Epithelial cell of umbilical artery (primary cell): ENCODE measurements around the gene ZNF667. TPM values are rescaled to one million over a fixed set of nuclear protein-coding genes. Genes with fewer than 3 reads are reported as not detected.

Source experiments
- total RNA-seq: library from RNA; depleted of rRNA; stranded (reverse); fragments of >200 nt; gene quantifications from 2 replicates; pipeline ENCODE4 v1.2.3, GENCODE V29; 2014

Gene ZNF667
- total RNA-seq = 1.6 and 1.8 TPM in 2 replicates

DNA sequence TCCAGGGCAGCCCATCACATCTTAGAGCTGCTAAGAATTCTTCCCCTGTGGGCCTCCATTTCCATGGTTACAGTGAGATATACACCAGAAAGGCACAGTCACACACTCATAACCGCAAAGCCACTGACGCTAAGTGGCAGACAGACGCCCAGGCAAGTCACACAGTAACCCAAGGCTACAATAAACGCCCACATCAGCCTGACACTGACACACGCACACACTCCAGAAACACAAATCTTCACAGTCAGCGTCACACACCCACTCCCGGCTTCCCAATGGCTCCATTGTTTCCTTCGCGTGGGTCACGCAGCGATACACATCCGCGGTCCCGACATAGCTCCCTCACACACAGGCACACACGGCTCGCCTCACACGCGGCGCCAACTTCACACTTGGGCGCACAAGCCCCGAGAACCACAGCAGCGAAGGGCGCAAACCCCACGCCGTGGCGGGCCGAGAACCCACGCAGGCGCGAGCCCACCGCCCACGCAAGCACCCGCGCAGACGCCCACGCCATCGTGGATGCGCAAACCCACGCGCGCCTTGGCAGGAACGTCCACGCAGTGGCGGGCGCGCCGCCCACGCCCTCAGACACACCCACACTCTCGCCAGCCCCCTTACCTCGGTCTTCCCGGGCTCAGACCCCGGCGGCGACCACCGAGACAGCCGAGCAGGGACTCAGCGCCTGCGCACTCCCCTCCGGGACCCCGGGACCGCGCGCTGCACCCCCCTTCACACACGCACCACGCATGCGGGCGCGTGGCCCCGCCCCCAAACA lies at the start of gene ZNF667:
ZNF667 (minus strand) TSS at position 695 of the 778 bp plus-strand sequence. CDS start 14,975 bp downstream, outside the sequence.

GRCh38 chr19:56507446-56508289 lies 30.5 kb upstream of the ZNF667 start, which contains the start of gene ZNF471:
ZNF471 (plus strand) TSS chr19:56507855; CDS start chr19:56511572, 3,717 bp downstream.

GRCh38 chr19:56403764-56404704 lies 73.1 kb downstream of the ZNF667 start, which contains the start of gene ZNF583:
ZNF583 (plus strand) TSS chr19:56404332; CDS start chr19:56407115, 2,783 bp downstream.

DNA sequence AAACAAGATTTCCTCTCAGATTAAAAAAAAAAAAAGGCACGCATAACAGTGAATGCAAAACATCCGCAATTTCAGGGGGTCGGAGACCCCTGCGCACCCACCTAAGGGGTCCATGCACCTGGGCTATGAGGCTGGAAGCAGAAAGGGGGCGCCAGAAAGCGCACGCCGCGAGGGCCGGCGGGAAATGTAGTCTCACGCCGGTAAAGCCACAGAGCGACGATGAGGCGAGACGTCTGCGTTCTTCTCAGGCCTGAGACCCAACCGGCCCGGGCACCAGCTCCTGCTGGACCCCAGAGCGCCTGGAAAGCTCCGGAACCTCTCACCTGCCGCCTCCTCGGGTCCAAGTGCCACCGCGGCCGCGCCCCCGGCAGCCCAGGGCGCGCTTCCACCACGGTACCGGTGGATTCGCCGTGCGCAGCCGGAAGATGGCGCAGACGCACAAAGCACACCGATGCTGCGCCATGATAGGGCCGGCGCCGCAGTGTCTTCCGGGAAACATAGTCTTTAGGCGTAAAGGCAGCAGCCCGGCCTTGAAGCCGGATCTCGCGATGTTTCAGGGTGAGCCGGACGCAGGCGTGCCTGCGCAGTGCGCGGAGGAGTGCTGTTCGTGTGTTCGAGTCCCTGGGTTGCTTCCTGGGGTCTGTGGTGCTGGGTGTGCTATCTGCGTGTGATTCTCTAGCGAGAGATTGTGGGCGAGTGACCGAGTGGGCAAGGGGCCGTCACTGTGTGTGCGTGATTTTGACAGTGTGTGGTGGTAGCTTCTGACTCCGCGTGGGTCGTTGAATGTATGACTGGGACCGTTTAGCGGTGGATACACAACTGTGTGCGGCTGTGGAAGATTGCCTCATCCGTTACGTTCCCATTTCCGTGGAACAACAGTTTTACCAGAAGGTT lies 83.8 kb downstream of the ZNF667 start, which contains the start of gene ZNF582:
ZNF582 (minus strand) TSS at position 416 of the 894 bp plus-strand sequence. CDS start 1,782 bp downstream, outside the sequence.

Other genes starting within 250 kb of the ZNF667 start
- gene EDDM13, start 204.6 kb downstream of the ZNF667 start, total RNA-seq = 0.32 and 1.5 TPM in 2 replicates
- 5.0 and 5.5 TPM in 2 replicates for gene ZSCAN5A, start 162.5 kb downstream of the ZNF667 start, total RNA-seq
- gene ZNF582, start 83.8 kb downstream of the ZNF667 start, total RNA-seq = 0.91 and 2.6 TPM in 2 replicates
- 3.2 and 4.6 TPM in 2 replicates for gene ZNF583, start 73.0 kb downstream of the ZNF667 start, total RNA-seq
- 0.97 and 1.1 TPM in 2 replicates for gene ZNF471, start 30.5 kb upstream of the ZNF667 start, total RNA-seq
- 4.6 and 5.2 TPM in 2 replicates for gene ZFP28, start 61.6 kb upstream of the ZNF667 start, total RNA-seq
- 2.3 and 2.7 TPM in 2 replicates for gene ZNF470, start 90.1 kb upstream of the ZNF667 start, total RNA-seq
- 7.3 and 9.4 TPM in 2 replicates for gene ZNF71, start 118.0 kb upstream of the ZNF667 start, total RNA-seq
- 0.32 TPM in 1 of 2 replicates, not detected in the other for gene SMIM17, start 165.8 kb upstream of the ZNF667 start, total RNA-seq
- gene ZNF835, start 194.4 kb upstream of the ZNF667 start, total RNA-seq = under 0.01 and 0.15 TPM in 2 replicates